IPS-NIHi11 (cell line): ENCODE data around the gene RHOA.

ENCODE experiments used
- DNase-seq: peaks from one replicate; pipeline ENCODE4 v3.0.0; 2012; ENCODE audit warnings: mixed read lengths, low spot score

Gene RHOA

DNA sequence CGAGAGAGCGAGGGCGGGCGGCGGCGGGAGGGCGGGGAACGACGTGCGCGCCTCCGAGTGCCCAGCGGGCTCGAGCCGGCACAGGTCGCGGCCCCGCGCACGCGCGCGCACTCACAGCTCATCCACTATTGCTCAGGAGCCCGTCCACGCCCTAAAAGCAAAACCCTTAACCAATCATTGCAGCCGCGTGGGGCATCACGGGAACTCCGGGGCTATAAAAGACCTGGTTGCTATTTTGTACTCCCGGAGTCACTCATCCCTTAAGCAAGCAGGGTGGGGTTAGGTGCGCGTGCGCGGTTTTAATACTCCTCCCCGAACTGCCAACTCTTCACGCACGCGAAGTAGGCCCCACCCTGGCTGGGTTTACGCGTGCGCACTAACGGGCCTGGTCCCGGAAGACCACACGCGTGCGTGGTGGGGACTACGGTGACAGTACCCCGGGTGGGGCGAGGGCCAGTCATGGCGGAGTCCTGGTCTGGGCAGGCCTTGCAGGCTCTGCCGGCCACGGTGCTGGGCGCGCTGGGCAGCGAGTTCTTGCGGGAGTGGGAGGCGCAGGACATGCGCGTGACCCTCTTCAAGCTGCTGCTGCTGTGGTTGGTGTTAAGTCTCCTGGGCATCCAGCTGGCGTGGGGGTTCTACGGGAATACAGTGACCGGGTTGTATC lies at the start of gene RHOA, which contains the start of gene TCTA:
Gene RHOA (minus strand): TSS at position 9 of the 664 bp plus-strand sequence. CDS start 36,387 bp downstream, outside the sequence.
Gene TCTA (plus strand): TSS at position 456 of the 664 bp plus-strand sequence. CDS start 4 bp downstream, at position 460.
- peak; percentile 99 for DNase-seq

DNA sequence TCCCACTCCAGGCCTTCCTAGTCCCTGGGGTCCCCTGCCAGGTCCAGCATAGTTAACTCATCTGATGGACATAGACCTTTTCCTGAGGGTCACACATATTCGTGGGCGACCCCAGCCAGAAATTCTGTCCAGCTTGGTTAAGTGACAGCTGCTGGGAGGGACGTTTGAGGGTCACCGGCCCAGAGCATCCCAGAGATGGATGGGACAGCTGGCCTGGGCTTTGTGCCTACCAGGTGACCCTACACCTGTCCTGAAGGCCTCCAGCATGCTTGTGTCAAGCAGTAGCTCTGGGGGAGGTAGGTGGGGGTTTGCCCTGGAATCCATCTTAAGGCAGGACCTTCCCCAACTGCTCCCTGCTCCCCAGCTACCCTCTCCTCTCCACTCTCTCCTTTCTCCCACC lies 49.2 kb upstream of the RHOA start:
- no peak for DNase-seq

DNA sequence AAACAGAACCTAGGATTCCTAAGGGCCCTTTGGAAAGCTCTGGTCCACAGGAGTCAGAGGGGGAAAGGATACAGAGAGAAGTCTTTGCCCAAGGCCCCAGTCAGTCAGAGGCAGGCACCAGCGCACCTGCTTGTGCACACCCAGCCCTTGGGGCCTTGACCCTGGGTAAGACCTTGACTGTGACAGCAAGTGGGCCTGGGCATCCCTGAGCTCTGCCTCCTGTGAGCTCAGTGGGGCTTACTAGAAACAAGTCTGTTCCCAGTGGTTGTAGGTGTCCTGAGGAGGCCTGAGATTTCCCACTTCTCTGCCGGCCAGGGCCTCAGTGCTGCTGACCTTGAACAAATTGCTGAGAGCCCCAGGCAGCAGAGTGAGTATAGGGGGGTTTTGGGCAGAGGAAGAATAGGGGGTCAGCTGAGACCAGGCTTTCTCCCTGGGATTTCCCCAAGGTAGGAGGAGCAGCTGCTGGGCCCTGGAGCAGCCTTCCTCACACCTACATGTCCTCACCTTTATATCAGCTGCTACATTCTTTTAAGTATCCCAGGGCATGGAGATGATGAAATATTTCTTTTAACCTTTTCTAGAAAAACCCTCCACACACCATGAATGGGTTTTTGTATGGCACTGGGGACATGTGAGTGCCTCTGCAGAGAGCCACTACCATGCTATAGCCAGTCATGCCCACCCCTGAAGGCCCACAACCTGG lies 48.6 kb upstream of the RHOA start:
- no peak for DNase-seq

DNA sequence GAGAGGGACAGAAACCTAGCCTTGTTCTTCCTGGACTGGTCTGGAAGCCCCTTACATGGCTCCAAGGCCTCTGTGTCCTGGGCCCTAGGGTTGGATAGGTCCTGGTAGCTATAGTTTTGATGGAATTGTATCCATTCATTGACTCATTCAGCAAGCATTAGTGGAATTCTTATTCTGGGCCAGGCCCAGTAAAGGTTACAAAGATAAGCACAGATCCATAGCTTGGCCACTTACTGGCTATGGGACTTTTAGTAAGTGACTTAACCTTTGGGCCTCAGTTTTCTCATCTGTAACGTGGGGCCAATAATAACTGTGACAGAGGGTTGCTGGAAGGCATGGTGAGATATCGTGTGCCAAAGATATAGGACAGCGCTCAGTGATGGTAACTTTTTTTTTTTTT lies 44.7 kb upstream of the RHOA start:
- DNase-seq = no peak

GRCh38 chr3:49454898-49455681 lies 43.3 kb upstream of the RHOA start:
- no peak for DNase-seq

- peak; percentile 61 for DNase-seq
Measured at GRCh38 chr3:49454458-49454857, 42.7 kb upstream of the RHOA start.

DNA sequence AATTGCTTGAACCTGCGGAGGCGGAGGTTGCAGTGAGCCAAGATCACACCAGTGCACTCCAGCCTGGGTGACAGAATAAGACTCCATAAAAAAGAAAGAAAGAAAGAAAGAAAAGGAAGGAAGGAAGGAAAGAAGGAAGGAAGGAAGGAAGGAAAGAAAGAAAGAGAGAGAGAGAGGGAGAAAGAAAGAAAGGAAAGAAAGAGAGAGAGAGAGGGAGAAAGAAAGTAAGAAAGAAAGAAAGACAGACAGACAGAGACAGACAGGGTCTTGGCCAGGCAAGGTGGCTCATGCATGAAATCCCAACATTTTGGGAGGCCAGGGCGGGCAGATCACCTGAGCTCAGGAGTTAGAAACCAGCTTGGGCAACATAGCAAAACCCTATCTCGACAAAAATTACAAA lies 41.8 kb upstream of the RHOA start:
- DNase-seq = no peak

- no peak for DNase-seq
Measured at GRCh38 chr3:49445391-49445790, 33.6 kb upstream of the RHOA start.

GRCh38 chr3:49434731-49435130 lies 23.0 kb upstream of the RHOA start:
- no peak for DNase-seq

- DNase-seq = no peak
Measured at GRCh38 chr3:49428752-49429080, 16.9 kb upstream of the RHOA start.

DNA sequence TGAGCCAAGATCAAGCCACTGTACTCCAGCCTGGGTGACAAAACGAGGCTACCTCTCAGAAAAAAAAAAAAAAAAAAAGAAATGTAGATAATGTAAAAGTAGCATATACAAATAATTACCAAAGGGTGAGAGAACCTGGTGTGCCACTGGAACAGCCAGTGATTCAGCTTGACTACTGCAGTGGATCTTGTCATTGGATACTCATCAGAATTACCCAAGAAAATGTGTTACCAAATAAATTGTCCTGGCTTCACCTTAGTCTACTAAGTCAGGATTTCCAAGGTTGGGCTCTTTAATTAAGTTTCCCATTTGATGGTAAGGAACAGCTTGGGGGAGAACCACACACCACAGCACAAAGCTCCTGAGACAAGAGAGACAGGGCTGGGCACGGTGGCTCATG lies 15.8 kb upstream of the RHOA start:
- DNase-seq = no peak

GRCh38 chr3:49424816-49425215 lies 13.0 kb upstream of the RHOA start:
- no peak for DNase-seq

DNA sequence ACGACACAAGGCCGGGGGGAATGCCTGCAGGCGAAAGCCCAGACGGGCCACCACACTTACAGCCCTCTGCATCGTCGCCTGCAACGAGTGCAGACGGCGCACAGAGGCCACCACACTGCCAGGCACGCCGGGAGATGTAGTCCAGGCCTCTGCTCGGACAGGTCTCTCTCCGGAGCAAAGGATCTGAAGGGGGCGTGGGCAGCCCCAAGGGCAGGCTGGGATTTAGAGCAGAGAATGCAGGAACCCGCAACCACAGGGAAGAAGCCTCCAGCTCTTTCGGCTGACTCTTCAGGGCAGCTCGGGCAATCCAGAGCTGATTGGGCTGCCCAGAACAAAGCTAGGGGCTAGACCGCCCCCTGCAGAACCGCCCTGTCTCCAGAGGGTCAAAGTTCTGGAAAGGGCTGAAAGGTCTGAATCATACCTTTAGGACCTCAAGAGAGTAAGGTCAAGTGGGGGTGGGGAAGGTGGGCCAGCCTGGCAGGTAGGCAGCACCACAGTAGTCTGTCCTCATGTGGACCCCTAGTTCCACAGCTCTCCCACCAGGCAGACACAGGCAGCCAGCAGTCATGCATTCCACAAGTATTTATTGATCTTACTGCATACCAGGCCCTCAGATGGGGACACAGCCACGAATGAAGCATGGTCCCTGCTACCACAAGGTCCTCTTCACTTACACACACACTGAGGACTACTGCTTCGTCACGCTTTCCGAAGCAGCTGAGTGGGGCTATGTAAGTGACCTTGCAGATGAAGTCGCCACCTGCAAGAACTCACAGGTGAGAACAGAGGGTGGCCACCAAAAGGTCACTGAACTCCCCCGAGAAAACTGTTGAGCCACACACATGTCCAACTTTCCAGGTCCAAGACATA lies 10.8 kb upstream of the RHOA start, which contains the start of gene AMT:
Gene AMT (minus strand): TSS at position 95 of the 870 bp plus-strand sequence. CDS start 23 bp downstream, at position 72.
- DNase-seq = peak; percentile 94

DNA sequence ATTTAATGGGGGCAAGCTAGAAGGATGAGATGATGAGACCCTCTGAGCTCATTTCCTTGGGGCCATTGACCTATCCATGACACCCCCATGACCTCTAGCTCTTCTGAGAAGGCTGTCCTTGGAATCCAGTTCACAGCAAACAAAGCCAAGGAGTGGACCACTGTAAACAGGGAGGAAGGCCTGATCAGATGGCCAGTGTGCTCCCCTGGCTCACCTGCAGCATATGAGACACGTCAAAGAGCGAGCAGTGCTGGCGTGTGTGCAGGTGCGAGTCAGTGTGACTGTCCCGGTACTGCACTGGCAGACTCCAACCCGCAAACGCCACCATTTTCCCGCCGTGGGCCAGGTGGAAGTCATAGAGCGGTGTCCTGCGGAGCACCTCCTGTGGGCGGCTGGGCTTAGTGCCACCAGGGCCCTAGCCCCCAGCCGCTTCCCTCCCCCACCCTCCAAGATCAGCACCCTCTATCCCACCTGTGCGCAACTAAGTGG lies 10.2 kb upstream of the RHOA start:
- no peak for DNase-seq

GRCh38 chr3:49417516-49418120 lies 5.8 kb upstream of the RHOA start:
- no peak for DNase-seq

- DNase-seq = no peak
Measured at GRCh38 chr3:49416867-49417266, 5.1 kb upstream of the RHOA start.

DNA sequence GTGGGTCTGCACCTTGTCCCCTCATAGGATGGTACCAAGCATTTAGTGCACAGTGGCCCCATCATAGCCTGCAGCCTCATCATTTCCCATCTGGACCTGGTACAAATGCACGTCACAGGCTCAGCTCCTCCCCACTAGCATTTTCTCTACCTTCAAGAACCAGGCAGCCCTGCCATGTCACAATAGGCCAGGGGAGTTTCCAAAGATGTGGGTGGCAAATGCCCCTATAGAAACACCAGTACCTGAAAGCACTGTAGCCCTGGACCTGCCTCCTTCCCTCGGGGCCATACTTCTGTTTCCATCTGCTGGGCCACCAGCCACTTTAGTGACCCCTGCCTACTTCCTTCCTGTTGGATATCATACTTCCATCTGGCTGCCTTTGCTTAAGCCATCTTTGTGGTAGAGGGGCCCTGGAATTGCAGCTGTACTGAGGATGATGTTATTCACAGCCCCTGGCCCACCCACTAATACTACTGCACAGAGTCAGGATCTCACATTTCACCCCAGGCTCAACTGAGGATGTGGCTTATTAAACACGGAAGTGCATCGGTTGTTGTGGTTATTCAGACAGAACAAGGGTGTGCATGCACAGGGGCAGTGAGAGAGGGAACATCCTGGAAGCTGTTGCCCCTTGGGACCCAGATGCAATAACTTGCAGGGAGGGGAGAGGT lies 4.3 kb upstream of the RHOA start:
- DNase-seq = no peak

DNA sequence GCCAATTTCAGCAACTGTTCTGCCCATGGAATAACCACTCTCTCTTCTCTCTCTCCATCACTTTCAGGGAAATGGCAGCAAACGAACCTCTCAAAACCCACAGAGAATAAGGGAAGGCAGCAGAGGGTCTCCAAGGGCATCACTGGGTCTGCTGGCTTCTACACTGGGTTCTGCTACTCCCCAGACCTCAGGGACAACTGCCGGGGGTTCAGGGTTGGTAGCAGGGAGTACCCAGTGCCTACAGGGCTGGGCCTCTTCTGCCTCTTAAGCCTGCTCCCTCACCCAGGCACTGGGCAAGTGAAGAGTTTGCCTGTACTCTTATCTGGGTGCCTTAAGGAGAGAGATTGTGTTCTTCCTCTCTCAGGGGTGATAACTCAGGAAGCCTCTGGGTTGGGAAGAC lies 3.0 kb upstream of the RHOA start:
- DNase-seq = no peak

DNA sequence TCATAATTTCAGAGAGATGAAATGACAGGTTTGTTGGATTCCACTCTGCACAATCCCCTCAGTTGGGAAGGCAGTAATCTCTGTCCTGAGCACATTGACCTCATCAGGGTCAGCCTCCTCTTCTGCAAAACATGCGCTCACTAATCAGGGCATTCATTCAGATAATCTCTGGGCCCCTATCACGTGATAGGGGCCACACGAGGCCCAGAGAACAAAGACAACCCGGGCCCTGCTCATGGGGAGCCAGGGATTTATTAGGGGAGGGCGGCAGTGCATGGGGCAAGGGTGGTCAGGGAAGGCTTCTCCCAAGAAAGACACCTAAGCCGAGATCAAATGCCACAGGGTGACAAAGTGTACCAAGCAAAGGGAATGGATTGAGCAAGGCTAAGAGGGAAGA lies 1.6 kb upstream of the RHOA start:
- DNase-seq = no peak

- no peak for DNase-seq
Measured at GRCh38 chr3:49412632-49413337, 1.0 kb upstream of the RHOA start.
